Daoy (cell line): ENCODE measurements around the gene RAB1B. TPM values are rescaled to one million over a fixed set of nuclear protein-coding genes. Genes with fewer than 3 reads are reported as not detected.
"Not testable (repeated sequence)": the region's sequence is repeated elsewhere in the genome, so short reads cannot be mapped to it uniquely, and the experiment has no call there.

Source experiments
- DNase-seq: peaks from one replicate; pipeline ENCODE4 v3.0.0-alpha.2; 2015; ENCODE audit warnings: low read depth
- total RNA-seq: library from RNA; depleted of rRNA; stranded (reverse); fragments of >200 nt; shearing (Covaris generic); gene quantifications from 2 replicates; pipeline ENCODE4 v1.2.3, GENCODE V29; 2014

The RAB1B gene
- total RNA-seq, 1 experiment from 2014 or later, result 77.0 TPM

- no peak for DNase-seq
Observed at GRCh38 chr11:66239998-66240780, 28.2 kb upstream of the RAB1B start.

GRCh38 chr11:66240781-66241136, 27.7 kb upstream of the RAB1B start:
- DNase-seq, result no peak

- DNase-seq, result no peak
Observed at GRCh38 chr11:66242095-66242765, 26.2 kb upstream of the RAB1B start.

GRCh38 chr11:66243782-66244535, 24.5 kb upstream of the RAB1B start:
- no peak for DNase-seq

GRCh38 chr11:66247295-66247694, 21.1 kb upstream of the RAB1B start:
- DNase-seq, result no peak

GRCh38 chr11:66247801-66248200, 20.6 kb upstream of the RAB1B start:
- no peak for DNase-seq

- DNase-seq, result no peak
Observed at GRCh38 chr11:66248903-66249302, 19.5 kb upstream of the RAB1B start.

- no peak for DNase-seq
Observed at GRCh38 chr11:66251809-66252208, 16.6 kb upstream of the RAB1B start.

- DNase-seq, result not testable (repeated sequence)
Observed at GRCh38 chr11:66253081-66253480, 15.4 kb upstream of the RAB1B start.

- no peak for DNase-seq
Observed at GRCh38 chr11:66258473-66258893, 10.0 kb upstream of the RAB1B start.

- no peak for DNase-seq
Observed at GRCh38 chr11:66259225-66259624, 9.2 kb upstream of the RAB1B start.

- DNase-seq, result no peak
Observed at GRCh38 chr11:66259956-66260355, 8.5 kb upstream of the RAB1B start.

- no peak for DNase-seq
Observed at GRCh38 chr11:66261578-66261977, 6.9 kb upstream of the RAB1B start.

GRCh38 chr11:66262191-66262590, 6.2 kb upstream of the RAB1B start:
- DNase-seq, result no peak

- DNase-seq, result no peak
Observed at GRCh38 chr11:66262696-66263095, 5.7 kb upstream of the RAB1B start.

GRCh38 chr11:66263231-66263630, 5.2 kb upstream of the RAB1B start:
- no peak for DNase-seq

- DNase-seq, result no peak
Observed at GRCh38 chr11:66263785-66264184, 4.7 kb upstream of the RAB1B start.

GRCh38 chr11:66264383-66264782, 4.1 kb upstream of the RAB1B start:
- DNase-seq, result no peak

- DNase-seq, result no peak
Observed at GRCh38 chr11:66264914-66265313, 3.5 kb upstream of the RAB1B start.

- no peak for DNase-seq
Observed at GRCh38 chr11:66265531-66266377, 2.7 kb upstream of the RAB1B start.

GRCh38 chr11:66266378-66267038, 1.9 kb upstream of the RAB1B start:
- no peak for DNase-seq
